Activated T-helper 9 cell treated with anti-CD3 and anti-CD28 coated beads, Interleukin-2, amount 50 U/mL, for 16 hours (primary cell): ENCODE data around the gene SMAD3.

Source experiments
- DNase-seq: peaks from one replicate; pipeline ENCODE4 v3.0.0-alpha.2; 2020; ENCODE audit warnings: low read depth

Gene SMAD3

GRCh38 chr15:67198157-67198754, 132.9 kb downstream of the SMAD3 start:
- no peak for DNase-seq

GRCh38 chr15:67199391-67199790, 134.0 kb downstream of the SMAD3 start:
- no peak for DNase-seq

- no peak for DNase-seq
Observed at GRCh38 chr15:67199881-67200763, 134.7 kb downstream of the SMAD3 start.

GRCh38 chr15:67201136-67201535, 135.7 kb downstream of the SMAD3 start:
- DNase-seq: no peak

GRCh38 chr15:67202091-67202490, 136.7 kb downstream of the SMAD3 start:
- no peak for DNase-seq

- DNase-seq: no peak
Observed at GRCh38 chr15:67202991-67203390, 137.6 kb downstream of the SMAD3 start.

- no peak for DNase-seq
Observed at GRCh38 chr15:67207555-67208207, 142.3 kb downstream of the SMAD3 start.

GRCh38 chr15:67208396-67208795, 143.0 kb downstream of the SMAD3 start:
- no peak for DNase-seq

GRCh38 chr15:67210555-67211168, 145.3 kb downstream of the SMAD3 start:
- DNase-seq: no peak

- DNase-seq: no peak
Observed at GRCh38 chr15:67212684-67213367, 147.4 kb downstream of the SMAD3 start.

- DNase-seq: no peak
Observed at GRCh38 chr15:67215102-67215501, 149.7 kb downstream of the SMAD3 start.

- no peak for DNase-seq
Observed at GRCh38 chr15:67216859-67217258, 151.5 kb downstream of the SMAD3 start.

- no peak for DNase-seq
Observed at GRCh38 chr15:67218428-67218827, 153.0 kb downstream of the SMAD3 start.

- no peak for DNase-seq
Observed at GRCh38 chr15:67219288-67219687, 153.9 kb downstream of the SMAD3 start.

GRCh38 chr15:67224889-67225288, 159.5 kb downstream of the SMAD3 start:
- no peak for DNase-seq

- DNase-seq: no peak
Observed at GRCh38 chr15:67225336-67225735, 159.9 kb downstream of the SMAD3 start.

- no peak for DNase-seq
Observed at GRCh38 chr15:67227431-67227830, 162.0 kb downstream of the SMAD3 start.

GRCh38 chr15:67227846-67228245, 162.4 kb downstream of the SMAD3 start:
- DNase-seq: no peak

- no peak for DNase-seq
Observed at GRCh38 chr15:67228286-67228685, 162.9 kb downstream of the SMAD3 start.

GRCh38 chr15:67230504-67230903, 165.1 kb downstream of the SMAD3 start:
- no peak for DNase-seq

GRCh38 chr15:67232591-67232990, 167.2 kb downstream of the SMAD3 start:
- DNase-seq: no peak
